HG03159 (cell line): ENCODE measurements around the gene PITX3.
A peak's percentile ranks its signal among the peaks of the same experiment; 100 is the strongest.
"Not testable (repeated sequence)": the region's sequence is repeated elsewhere in the genome, so short reads cannot be mapped to it uniquely, and the experiment has no call there.

Source experiments
- ATAC-seq: cut with Tn5 transposase; IDR thresholded peaks from one replicate; pipeline ENCODE4 v1.9.1; 2021; ENCODE audit warnings: mild to moderate bottlenecking, moderate library complexity; ENCODE audit not compliant: unreplicated experiment

Gene PITX3

GRCh38 chr10:102229810-102230263 lies 11.5 kb downstream of the PITX3 start:
- ATAC-seq: no peak

GRCh38 chr10:102227050-102227449 lies 14.3 kb downstream of the PITX3 start:
- no peak for ATAC-seq

- ATAC-seq: no peak
Measured at GRCh38 chr10:102226542-102226870, 14.8 kb downstream of the PITX3 start.

- peak; percentile 91 for ATAC-seq
Measured at GRCh38 chr10:102225646-102226541, 15.4 kb downstream of the PITX3 start, which contains the start of gene ELOVL3. TSS of gene ELOVL3 (plus strand) at chr10:102226299. CDS start at chr10:102226549, 250 bp downstream.

GRCh38 chr10:102222797-102223196 lies 18.5 kb downstream of the PITX3 start:
- no peak for ATAC-seq

- ATAC-seq: no peak
Measured at GRCh38 chr10:102220612-102221011, 20.7 kb downstream of the PITX3 start.

- ATAC-seq: no peak
Measured at GRCh38 chr10:102219370-102219769, 21.9 kb downstream of the PITX3 start.

GRCh38 chr10:102213599-102213998 lies 27.7 kb downstream of the PITX3 start:
- not testable (repeated sequence) for ATAC-seq

- no peak for ATAC-seq
Measured at GRCh38 chr10:102211615-102212299, 29.6 kb downstream of the PITX3 start.

- no peak for ATAC-seq
Measured at GRCh38 chr10:102208311-102209035, 32.8 kb downstream of the PITX3 start.

- no peak for ATAC-seq
Measured at GRCh38 chr10:102202386-102202785, 38.9 kb downstream of the PITX3 start.

- ATAC-seq: no peak
Measured at GRCh38 chr10:102200751-102201640, 40.3 kb downstream of the PITX3 start.

GRCh38 chr10:102198027-102198426 lies 43.3 kb downstream of the PITX3 start:
- no peak for ATAC-seq

GRCh38 chr10:102196893-102197292 lies 44.4 kb downstream of the PITX3 start:
- no peak for ATAC-seq

- no peak for ATAC-seq
Measured at GRCh38 chr10:102195296-102195870, 45.9 kb downstream of the PITX3 start.

GRCh38 chr10:102191956-102192355 lies 49.4 kb downstream of the PITX3 start:
- ATAC-seq: no peak

GRCh38 chr10:102188941-102189898 lies 52.1 kb downstream of the PITX3 start:
- not testable (repeated sequence) for ATAC-seq

GRCh38 chr10:102188298-102188940 lies 52.9 kb downstream of the PITX3 start:
- ATAC-seq: no peak
